Testis (tissue), 3 donors: ENCODE data around the gene LRRC7. TPM values are rescaled to one million over a fixed set of nuclear protein-coding genes. Genes with fewer than 3 reads are reported as not detected.

ENCODE experiments used
- DNase-seq: peaks from one replicate; pipeline ENCODE4 v3.0.0-alpha.2; 2019
- H3K27ac ChIP-seq, 2 donors: fragments of 200-600 bp; sonication (generic); one replicate each; pipeline ENCODE4 v1.5.1; 2019
- H3K27me3 ChIP-seq: fragments of 200-600 bp; sonication (generic); one replicate; pipeline ENCODE4 v1.5.1; 2019
- H3K36me3 ChIP-seq: fragments of 200-600 bp; sonication (generic); one replicate; pipeline ENCODE4 v1.5.1; 2017; ENCODE audit warnings: low read depth; ENCODE audit errors: missing control alignments
- H3K4me1 ChIP-seq: fragments of 200-600 bp; sonication (generic); one replicate; pipeline ENCODE4 v1.5.1; 2019
- H3K4me3 ChIP-seq, 2 donors: fragments of 200-600 bp; sonication (generic); one replicate each; pipeline ENCODE4 v1.5.1; 2017 to 2019
- H3K9me3 ChIP-seq: fragments of 200-600 bp; sonication (generic); one replicate; pipeline ENCODE4 v1.5.1; 2017
- CTCF ChIP-seq, 3 experiments: fragments of 450-650 bp in 2 of 3; fragments of 200-600 bp in 1 of 3; sonication (generic) in 1 of 3; IDR thresholded peaks; one replicate each; pipeline ENCODE4 v1.5.1; 2016 to 2019; ENCODE audit warnings: antibody characterized with exemption in 3 of 3, mild to moderate bottlenecking in 2 of 3, moderate library complexity in 1 of 3
- POLR2A ChIP-seq: fragments of 450-650 bp; IDR thresholded peaks from one replicate; pipeline ENCODE4 v1.6.1; 2017; ENCODE audit warnings: antibody characterized with exemption, mild to moderate bottlenecking, moderate library complexity
- WGBS, 2 donors: methylation state at CpG; one replicate each; pipeline ENCODE4 v1.1.5; 2018; 5-methylcytosine and 5-hydroxymethylcytosine counted together
- intact Hi-C: fragments of 100-400 bp; cut with DNase I; formaldehyde crosslinking; loops from one replicate; pipeline ENCODE4 v1.15.1; 2023; ENCODE audit warnings: low total_unique reads
- polyA plus RNA-seq: library from polyadenylated mRNA; stranded (reverse); fragments of 350-450 nt; fragmentation: Illumina TruSeq; extraction: RNeasy Lipid Tissue Mini Kit (QIAGEN cat#74804); gene quantifications from one replicate; pipeline ENCODE4 v1.2.3, GENCODE V29; 2014; ENCODE audit warnings: low read depth, low replicate concordance; ENCODE audit not compliant: insufficient read depth
- total RNA-seq, 2 donors: library from RNA; depleted of rRNA; stranded (reverse); fragments of >200 nt; gene quantifications; one replicate each; pipeline ENCODE4 v1.2.3, GENCODE V29; 2016

Gene LRRC7
- total and polyA plus RNA-seq, 3 donors from 2014 or later: 5.2 to 8.0 (median 6.9) TPM

GRCh38 chr1:70048336-70049094 is 480.8 kb downstream of the LRRC7 start:
- no peak for TF ChIP-seq POLR2A
- no peak for TF ChIP-seq CTCF (IDR thresholded peaks at IDR 0.05)
- WGBS, 2 donors: 64 to 69% methylated on average over 1 of the region's 1 CpG
- no peak for DNase-seq
- no peaks in the 10 kb centered on the region for H3K9me3 ChIP-seq
- H3K4me1 ChIP-seq: no peaks in the 10 kb centered on the region
- no peak overlapping the region for H3K27ac ChIP-seq
- no peak overlapping the region for H3K4me3 ChIP-seq
- no peaks in the 10 kb centered on the region for H3K27me3 ChIP-seq
- intact Hi-C loops: no loop called here
- no peaks in the 10 kb centered on the region for H3K36me3 ChIP-seq

DNA sequence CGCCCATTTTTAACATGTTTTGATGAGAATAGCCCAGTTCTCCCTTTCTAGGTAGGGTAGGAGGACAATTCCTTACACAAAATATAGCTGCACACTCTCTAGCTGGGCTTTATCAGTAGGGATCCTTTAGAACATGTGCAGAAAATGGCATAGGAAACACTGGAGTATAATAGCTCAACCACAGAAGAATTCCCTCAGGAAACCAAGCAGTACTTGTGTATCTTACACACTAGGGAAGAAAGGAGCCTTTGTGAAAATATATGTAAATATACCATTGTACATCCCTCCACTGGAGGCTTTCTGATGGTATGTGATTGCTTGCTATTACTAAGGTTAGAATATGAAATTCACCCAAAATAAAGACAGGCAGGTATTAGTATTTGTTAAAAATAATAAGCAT is 484.2 kb downstream of the LRRC7 start:
- Histone ChIP-seq H3K36me3 (no peaks in the 10 kb centered on the region), H3K9me3 (no peaks in the 10 kb centered on the region), H3K4me1 (no peaks in the 10 kb centered on the region), H3K27ac (no peak overlapping the region), H3K27me3 (no peaks in the 10 kb centered on the region), H3K4me3 (no peak overlapping the region)
- intact Hi-C loops: no loop called here
- 83 to 85% methylated on average over 1 of the region's 1 CpG for WGBS, 2 donors
- DNase-seq: no peak
- TF ChIP-seq POLR2A (no peak), CTCF (IDR thresholded peaks at IDR 0.05) (no peak)

DNA sequence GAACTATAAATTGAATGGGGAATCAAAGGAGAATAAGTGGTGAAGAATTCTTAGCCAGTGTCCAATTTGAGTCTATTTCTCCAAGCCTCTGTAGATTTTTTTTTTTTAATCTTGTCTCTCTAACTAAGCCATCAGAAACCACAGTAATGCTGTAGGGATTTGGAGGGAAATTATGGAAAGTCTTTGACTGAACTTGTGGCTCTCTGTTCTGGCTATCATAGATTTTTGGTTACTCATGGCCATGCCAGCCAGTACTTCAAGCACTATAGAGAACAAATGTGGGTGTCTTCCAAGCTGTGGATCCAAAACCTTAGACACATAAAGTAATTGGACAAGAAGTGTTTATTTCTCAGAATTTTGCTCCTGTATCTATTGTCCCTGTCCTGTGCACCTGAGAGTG is 489.8 kb downstream of the LRRC7 start:
- intact Hi-C loops: no loop called here
- no peak overlapping the region for H3K4me3 ChIP-seq
- DNase-seq: no peak

GRCh38 chr1:70061231-70061630 is 493.5 kb downstream of the LRRC7 start:
- Histone ChIP-seq H3K4me3 (no peak overlapping the region), H3K36me3 (no peaks in the 10 kb centered on the region), H3K27ac (no peak overlapping the region), H3K27me3 (no peaks in the 10 kb centered on the region), H3K9me3 (no peaks in the 10 kb centered on the region), H3K4me1 (no peaks in the 10 kb centered on the region)
- intact Hi-C loops: no loop called here
- TF ChIP-seq POLR2A: no peak
- no peak for TF ChIP-seq CTCF (IDR thresholded peaks at IDR 0.05)
- no peak for DNase-seq

More for the DNA sequence above, 489.8 kb downstream of the LRRC7 start:
- no peaks in the 10 kb centered on the region for H3K4me1 ChIP-seq
- no peak overlapping the region for H3K27ac ChIP-seq
- no peaks in the 10 kb centered on the region for H3K9me3 ChIP-seq
- no peak for TF ChIP-seq POLR2A
- TF ChIP-seq CTCF (IDR thresholded peaks at IDR 0.05): no peak
- H3K27me3 ChIP-seq: no peaks in the 10 kb centered on the region
- no peaks in the 10 kb centered on the region for H3K36me3 ChIP-seq

GRCh38 chr1:70063861-70064260 is 496.1 kb downstream of the LRRC7 start:
- Histone ChIP-seq H3K36me3 (no peaks in the 10 kb centered on the region), H3K4me3 (no peak overlapping the region), H3K4me1 (no peaks in the 10 kb centered on the region), H3K9me3 (no peaks in the 10 kb centered on the region), H3K27me3 (no peaks in the 10 kb centered on the region), H3K27ac (no peak overlapping the region)
- no peak for TF ChIP-seq CTCF (IDR thresholded peaks at IDR 0.05)
- no peak for DNase-seq
- intact Hi-C loops: no loop called here
